SH-SY5Y (cell line): Measurements from ENCODE around the gene CYP2F1.

Experiments
- GATA2 ChIP-seq: IDR thresholded peaks from 2 replicates; pipeline ENCODE4 v1.6.1; 2011; ENCODE audit warnings: mild to moderate bottlenecking, low read depth, low read length
- GATA3 ChIP-seq: IDR thresholded peaks from 2 replicates; pipeline ENCODE4 v1.6.1; 2011; ENCODE audit warnings: low read depth, mild to moderate bottlenecking, low read length, moderate library complexity

CYP2F1 gene

GRCh38 chr19:41174297-41174928 is 60.2 kb downstream of the CYP2F1 start:
- TF ChIP-seq GATA3 = no peak
- TF ChIP-seq GATA2 = no peak

GRCh38 chr19:41175801-41176777 is 61.9 kb downstream of the CYP2F1 start:
- TF ChIP-seq GATA2 = no peak
- TF ChIP-seq GATA3 = no peak
